Activated T-cell treated with anti-CD3 and anti-CD28 coated beads, Interleukin-2, amount 50 U/mL, for 72 hours (primary cell): Measurements from ENCODE around the gene ZFYVE21. TPM values are rescaled to one million over a fixed set of nuclear protein-coding genes. Genes with fewer than 3 reads are reported as not detected.

Source experiments
- ATAC-seq, 2 donors: fragments of 150-1000 bp; cut with Tn5 transposase; replicated peaks in 1 of 2; 2 replicates each; pipeline ENCODE4 v1.10.0; 2021; ENCODE audit warnings: moderate library complexity in 2 of 2, mild to moderate bottlenecking in 1 of 2
- DNase-seq, 2 donors: peaks; one replicate each; pipeline ENCODE4 v3.0.0; 2021 to 2022; ENCODE audit warnings: mixed read lengths in 1 of 2
- H3K27ac Mint-ChIP-seq: one replicate; pipeline ENCODE4 v1.8.0; 2022; ENCODE audit warnings: mild to moderate bottlenecking, moderate library complexity, mixed read lengths
- H3K27me3 Mint-ChIP-seq: one replicate; pipeline ENCODE4 v1.8.0; 2022; ENCODE audit warnings: low read depth, mixed read lengths
- H3K36me3 Mint-ChIP-seq, 2 donors: one replicate each; pipeline ENCODE4 v1.8.0; 2022; ENCODE audit warnings: mixed read lengths in 2 of 2, mild to moderate bottlenecking in 1 of 2; ENCODE audit not compliant: insufficient read depth in 2 of 2
- H3K4me1 Mint-ChIP-seq: one replicate; pipeline ENCODE4 v1.8.0; 2022; ENCODE audit warnings: low read depth, mixed read lengths
- H3K4me3 Mint-ChIP-seq, 2 donors: one replicate each; pipeline ENCODE4 v1.8.0; 2022; ENCODE audit warnings: mild to moderate bottlenecking in 2 of 2, mixed read lengths in 2 of 2, moderate library complexity in 2 of 2
- H3K9me3 Mint-ChIP-seq, 2 donors: one replicate each; pipeline ENCODE4 v1.8.0; 2022; ENCODE audit warnings: mixed read lengths in 2 of 2
- total RNA-seq, 2 donors: library from RNA; stranded (reverse); gene quantifications; one replicate each; pipeline ENCODE4 v1.2.3, GENCODE V29; 2022

The ZFYVE21 gene
- total RNA-seq, 2 donors from 2014 or later = 11.6 to 15.7 TPM

DNA sequence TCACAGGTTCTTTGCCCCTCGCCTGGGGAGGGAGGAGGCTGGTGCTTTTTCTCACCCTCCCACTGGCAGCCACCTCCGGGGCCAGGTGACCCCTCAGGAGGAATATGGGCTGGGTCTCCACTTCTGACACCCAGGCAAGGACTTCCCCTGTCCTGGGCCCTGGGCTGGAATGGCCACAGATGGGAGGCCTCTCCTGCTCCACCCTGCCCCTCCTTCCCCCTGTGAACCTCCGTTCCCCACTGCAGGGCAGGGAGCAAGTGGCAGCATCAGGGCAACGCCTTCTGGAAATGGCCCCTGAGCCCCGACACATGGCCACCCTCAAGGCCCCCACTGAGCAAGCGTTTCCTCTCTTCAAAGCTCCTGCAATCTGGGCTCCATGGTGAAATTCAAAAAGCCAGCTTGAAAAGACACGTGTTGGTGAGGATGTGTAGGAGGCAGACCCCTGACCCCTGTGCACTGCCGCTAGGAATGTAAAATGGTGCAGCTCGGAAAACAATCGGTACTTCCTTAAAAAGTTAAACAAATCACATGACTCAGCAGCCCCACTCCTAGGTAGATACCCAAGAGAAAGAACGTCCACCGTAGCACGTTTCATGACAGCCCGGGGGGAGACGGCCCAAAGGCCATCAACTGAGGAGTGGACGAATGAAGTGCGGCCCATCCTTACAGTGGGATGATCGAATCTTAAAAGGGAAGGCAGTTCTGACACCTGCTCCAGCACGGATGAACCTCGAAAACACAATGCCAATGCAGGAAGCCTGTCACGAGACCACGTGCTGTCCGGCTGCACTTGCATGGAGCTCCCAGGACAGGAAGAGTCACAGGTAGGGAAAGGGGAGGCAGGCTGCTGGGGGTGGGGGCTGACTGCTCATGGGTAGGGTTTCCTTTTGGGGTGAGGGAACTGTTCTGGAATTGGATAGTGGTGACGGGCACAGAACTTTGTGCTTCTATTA, 11.9 kb upstream of the ZFYVE21 start:
- Mint-ChIP-seq H3K4me1 (peaks cover 6% of the 10 kb centered on the region), H3K27ac (no peak overlapping the region)

DNA sequence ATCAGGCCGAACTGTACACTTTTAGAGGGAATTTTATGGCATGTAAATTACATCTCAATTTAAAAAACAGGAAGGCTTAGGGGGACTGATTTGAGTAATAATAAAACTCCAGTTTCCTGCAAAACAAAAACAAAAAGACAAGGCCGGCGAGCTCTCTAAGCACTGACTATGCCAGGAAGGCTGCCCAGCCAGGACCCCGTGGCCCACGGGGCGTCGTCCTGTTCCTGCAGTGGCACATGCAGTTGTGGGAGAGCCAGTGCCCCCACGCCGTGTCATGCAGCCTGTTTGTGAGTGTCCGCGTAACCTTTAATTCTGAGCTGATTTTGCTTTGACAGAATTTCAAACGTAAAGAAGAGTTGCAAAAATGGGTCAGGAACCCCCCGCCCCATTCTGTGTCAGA, 10.9 kb upstream of the ZFYVE21 start:
- Mint-ChIP-seq H3K4me1 (peaks cover 6% of the 10 kb centered on the region), H3K4me3 (no peak overlapping the region)

More for the DNA sequence above, 11.9 kb upstream of the ZFYVE21 start:
- peaks cover 0 to 6% of the 10 kb centered on the region in 2 donors for H3K36me3 Mint-ChIP-seq
- DNase-seq (no peak), ATAC-seq (no peak)
- no peaks in the 10 kb centered on the region for H3K27me3 Mint-ChIP-seq
- no peak overlapping the region for H3K4me3 Mint-ChIP-seq
- no peaks in the 10 kb centered on the region for H3K9me3 Mint-ChIP-seq

DNA sequence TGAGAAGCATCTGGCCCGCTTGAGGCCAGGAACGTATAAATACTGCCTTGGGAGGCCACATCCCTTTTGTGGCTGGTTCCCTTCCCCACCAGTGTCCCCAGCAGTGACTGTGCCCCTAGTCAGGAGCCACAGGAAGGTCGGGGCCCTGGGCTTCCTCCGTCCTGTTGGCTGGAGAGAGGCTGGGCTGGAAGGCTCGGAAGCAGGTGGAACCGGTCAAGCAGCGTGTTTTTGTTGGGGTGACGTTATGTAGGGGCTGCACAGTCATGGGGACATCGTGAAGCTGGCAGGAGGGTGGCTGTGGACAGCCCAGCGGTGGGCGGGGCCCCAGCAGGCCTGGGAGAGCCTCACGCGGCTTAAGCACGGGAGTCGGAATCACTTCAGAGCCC, 10.5 kb upstream of the ZFYVE21 start:
- DNase-seq = no peak
- H3K4me1 Mint-ChIP-seq = peaks cover 6% of the 10 kb centered on the region
- no peak overlapping the region for H3K4me3 Mint-ChIP-seq
- H3K36me3 Mint-ChIP-seq = peaks cover 0 to 7% of the 10 kb centered on the region in 2 donors
- H3K9me3 Mint-ChIP-seq = no peaks in the 10 kb centered on the region
- no peaks in the 10 kb centered on the region for H3K27me3 Mint-ChIP-seq
- no peak overlapping the region for H3K27ac Mint-ChIP-seq
- ATAC-seq = no peak

More for the DNA sequence above, 10.9 kb upstream of the ZFYVE21 start:
- DNase-seq (no peak), ATAC-seq (no peak)
- Mint-ChIP-seq H3K36me3 (peaks cover 0 to 7% of the 10 kb centered on the region in 2 donors), H3K9me3 (no peaks in the 10 kb centered on the region), H3K27ac (peak overlapping the region; percentile 40), H3K27me3 (no peaks in the 10 kb centered on the region)

DNA sequence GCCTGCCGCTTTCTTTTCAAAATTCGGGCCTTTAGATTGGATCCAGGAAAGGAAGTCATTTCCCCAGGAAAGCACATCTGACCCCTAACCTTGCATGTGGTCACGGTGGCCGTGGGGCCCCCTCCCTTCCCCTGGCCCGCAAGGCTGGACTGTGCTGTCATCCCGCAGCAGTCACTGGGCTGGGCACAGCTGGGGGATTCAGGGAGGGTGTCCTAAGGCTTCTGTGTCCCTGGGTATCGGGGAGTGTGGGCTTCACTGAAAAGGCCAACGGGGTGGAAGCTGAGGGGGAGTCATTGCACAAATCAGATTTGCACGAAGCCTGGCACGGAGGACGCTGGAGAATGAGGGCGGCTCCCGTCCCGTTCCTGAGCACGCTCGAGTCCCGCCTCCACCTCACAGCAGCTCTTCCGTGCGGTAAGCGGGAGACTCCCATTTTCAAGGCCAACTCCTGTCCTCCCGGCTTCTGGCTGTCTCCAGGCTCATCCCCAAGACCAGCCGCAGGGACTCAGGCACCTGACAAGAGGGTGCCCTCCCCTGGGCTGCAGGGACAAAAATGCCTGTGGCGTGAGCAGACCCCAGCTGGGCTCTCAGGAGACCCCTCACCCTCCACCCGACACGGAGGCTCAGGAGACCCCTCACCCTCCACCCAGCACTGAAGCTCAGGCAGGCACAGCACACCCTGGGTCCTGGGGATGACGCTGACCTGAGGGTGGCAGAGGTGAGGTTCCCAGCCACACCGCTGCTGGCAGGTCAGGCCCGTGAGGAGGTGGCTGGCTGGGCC, 9.9 kb upstream of the ZFYVE21 start:
- peaks cover 6% of the 10 kb centered on the region for H3K4me1 Mint-ChIP-seq
- peaks cover 0 to 7% of the 10 kb centered on the region in 2 donors for H3K36me3 Mint-ChIP-seq
- no peaks in the 10 kb centered on the region for H3K27me3 Mint-ChIP-seq
- no peaks in the 10 kb centered on the region for H3K9me3 Mint-ChIP-seq
- DNase-seq (no peak), ATAC-seq (no peak)
- no peak overlapping the region for H3K4me3 Mint-ChIP-seq
- no peak overlapping the region for H3K27ac Mint-ChIP-seq

DNA sequence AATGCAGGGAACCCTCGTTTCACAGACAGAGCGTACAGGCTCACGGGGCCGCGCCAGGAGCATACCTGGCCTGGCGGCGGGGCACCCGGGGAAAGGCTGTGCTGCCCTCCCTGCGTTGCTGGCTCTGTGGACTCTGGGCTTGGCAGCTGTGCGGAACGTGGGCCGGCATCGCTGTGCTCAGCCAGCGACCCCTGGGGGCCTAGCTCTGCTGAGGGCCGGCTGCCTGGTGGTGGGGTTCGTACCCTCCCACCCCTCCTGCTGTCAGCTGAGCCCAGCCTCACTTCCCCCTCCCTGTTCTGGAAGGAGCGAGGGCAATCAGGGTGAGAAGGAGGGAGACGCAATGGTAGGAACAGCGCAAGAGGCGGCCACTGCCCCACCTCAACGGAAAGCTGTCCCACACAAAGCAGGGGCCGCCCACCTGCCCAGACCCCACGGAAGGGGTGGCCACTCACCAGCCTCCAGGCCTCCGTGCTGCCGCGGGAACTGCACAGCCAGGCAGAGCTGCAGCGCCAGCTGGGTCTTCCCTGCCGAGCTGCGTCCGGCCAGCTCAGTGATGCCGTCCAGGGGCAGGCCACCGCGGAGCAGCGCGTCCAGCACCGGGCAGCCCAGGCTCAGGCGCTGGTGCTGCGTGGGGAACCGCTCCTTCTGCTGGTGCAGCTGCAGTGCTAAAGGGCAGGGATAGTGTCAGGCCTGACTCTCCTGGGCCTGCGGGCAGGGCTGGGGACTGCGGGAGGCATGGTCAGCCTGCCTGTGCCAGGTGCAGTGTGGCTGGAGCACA, 8.9 kb upstream of the ZFYVE21 start:
- Mint-ChIP-seq H3K27ac (no peak overlapping the region), H3K4me1 (peaks cover 11% of the 10 kb centered on the region), H3K9me3 (no peaks in the 10 kb centered on the region), H3K27me3 (no peaks in the 10 kb centered on the region), H3K36me3 (peaks cover 0 to 7% of the 10 kb centered on the region in 2 donors), H3K4me3 (no peak overlapping the region)
- ATAC-seq (no peak), DNase-seq (no peak)

DNA sequence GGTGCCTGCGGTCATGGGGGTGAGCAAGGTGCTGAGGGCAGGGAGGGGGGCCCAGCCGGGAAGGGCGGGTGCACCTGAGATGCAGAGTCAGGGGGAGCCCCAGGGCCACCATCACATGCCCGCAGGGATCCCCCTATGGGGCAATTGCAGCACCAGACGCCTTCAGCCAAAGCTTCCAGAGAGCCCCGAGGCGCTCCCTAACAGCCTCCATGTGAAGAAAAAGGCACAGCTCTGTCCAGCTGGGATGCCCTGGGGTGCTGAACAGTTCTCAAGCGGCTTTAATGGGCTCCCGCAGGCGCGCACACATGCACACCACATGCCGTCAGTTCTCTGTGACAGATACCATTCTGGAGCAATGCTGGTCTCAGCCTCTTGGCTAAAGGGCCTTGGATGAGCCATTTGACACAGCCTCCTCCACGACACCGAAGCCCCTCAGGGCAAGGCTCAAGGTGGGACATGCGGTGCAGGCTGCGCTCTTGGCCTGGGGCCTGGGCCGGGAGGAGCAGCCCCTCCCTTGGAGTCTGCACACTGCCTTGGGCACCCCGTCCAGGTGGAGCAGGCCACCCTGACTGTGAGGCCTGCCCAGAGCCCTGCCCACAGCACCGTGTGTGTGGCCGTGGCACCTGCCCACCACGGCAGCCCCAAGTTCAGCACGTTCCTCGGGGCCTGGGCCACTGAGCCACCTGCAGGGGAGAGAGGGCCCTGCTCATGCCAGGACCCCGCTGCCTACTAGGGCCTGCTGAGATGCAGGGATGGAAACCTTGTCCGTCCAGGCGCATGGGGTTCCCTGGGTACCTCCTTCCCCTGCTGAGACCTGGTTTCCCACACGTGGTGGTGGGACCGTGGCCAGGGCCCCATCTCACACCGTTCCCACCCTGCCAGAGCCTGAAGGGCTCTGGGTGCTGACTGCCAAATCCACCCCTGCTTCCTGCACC, 8.0 kb upstream of the ZFYVE21 start:
- Mint-ChIP-seq H3K27ac (no peak overlapping the region), H3K9me3 (no peaks in the 10 kb centered on the region), H3K36me3 (peaks cover 0 to 7% of the 10 kb centered on the region in 2 donors), H3K27me3 (no peaks in the 10 kb centered on the region), H3K4me3 (no peak overlapping the region), H3K4me1 (peaks cover 16% of the 10 kb centered on the region)
- ATAC-seq (peak in 1 of 2 donors; percentile 5), DNase-seq (no peak)

DNA sequence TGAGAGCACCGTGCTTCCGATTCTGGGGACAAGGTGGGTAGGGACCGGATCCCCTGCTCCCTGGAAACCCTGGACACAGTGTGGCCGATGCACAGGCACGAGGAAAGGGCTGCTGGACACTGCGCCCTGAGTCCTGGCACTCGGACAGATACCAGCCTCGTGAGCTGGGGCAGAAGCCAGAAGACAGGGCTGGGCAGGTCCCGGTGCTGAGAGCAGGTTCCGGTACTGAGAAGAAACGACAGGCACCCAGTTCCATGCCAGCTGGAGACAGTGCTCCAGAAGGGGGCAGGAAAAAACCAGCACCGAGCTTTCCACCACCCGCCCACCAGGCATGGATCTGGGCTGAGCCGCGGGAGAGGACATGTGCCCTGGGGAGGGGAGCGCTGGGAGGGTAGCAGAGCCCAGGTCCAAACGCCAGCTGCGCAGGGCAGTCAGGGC, 6.8 kb upstream of the ZFYVE21 start:
- H3K4me1 Mint-ChIP-seq = peaks cover 27% of the 10 kb centered on the region
- H3K27me3 Mint-ChIP-seq = no peaks in the 10 kb centered on the region
- DNase-seq (no peak), ATAC-seq (no peak)
- no peak overlapping the region for H3K4me3 Mint-ChIP-seq
- no peaks in the 10 kb centered on the region for H3K9me3 Mint-ChIP-seq
- H3K27ac Mint-ChIP-seq = no peak overlapping the region
- H3K36me3 Mint-ChIP-seq = peaks cover 0 to 11% of the 10 kb centered on the region in 2 donors

DNA sequence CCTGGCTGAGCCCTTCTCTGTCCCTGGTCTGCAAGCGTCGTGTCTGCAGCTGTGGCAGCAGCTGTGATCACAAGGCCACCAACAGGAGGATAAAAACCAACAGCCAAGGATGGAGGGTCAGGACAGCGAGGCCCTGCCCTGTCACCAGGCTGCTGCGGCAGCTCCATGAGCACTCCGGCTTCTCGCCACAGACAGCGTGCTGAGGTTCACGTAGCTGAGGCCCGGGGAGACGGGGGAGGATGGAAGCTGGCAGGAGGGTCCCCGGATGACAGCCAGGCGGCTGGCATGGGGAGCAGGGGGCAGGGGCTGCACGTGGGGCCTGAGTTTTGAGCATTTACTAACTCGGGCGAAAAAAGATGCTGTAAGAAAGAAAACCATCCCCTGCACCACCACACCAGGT, 5.8 kb upstream of the ZFYVE21 start:
- Mint-ChIP-seq H3K27ac (no peak overlapping the region), H3K9me3 (no peaks in the 10 kb centered on the region), H3K36me3 (peaks cover 0 to 9% of the 10 kb centered on the region in 2 donors), H3K4me1 (peaks cover 30% of the 10 kb centered on the region), H3K4me3 (no peak overlapping the region), H3K27me3 (no peaks in the 10 kb centered on the region)
- no peak for DNase-seq
- ATAC-seq = no peak

DNA sequence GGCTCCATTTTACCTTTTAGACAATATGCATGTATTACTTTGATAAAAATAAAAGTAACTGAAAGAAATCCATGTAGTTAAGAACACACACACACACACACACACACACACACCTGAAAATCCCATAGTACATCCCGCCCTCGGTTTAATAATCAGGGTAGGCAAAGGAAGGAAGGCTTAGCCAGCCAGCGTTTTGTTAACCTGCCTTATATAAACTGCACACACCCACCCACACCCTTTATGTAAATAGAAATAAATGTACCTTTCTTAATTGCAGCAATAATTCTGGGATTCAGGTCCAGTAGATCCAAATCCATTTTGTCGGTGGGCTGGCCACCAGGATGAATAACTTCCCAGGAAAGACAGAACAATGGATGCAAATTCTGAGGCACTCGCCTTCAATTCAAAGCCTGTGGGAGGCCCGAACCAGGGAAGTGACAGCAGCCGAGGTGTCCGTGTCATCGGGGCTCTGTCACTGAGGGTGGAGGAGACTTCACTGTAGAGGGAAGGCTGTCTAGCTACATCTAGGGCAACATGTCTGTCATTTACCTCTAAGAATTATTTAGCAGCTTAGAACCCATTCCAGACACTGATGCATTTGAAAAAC, 4.7 kb upstream of the ZFYVE21 start:
- no peaks in the 10 kb centered on the region for H3K27me3 Mint-ChIP-seq
- peaks cover 28% of the 10 kb centered on the region for H3K4me1 Mint-ChIP-seq
- no peaks in the 10 kb centered on the region for H3K9me3 Mint-ChIP-seq
- DNase-seq (no peak), ATAC-seq (no peak)
- H3K27ac Mint-ChIP-seq = peak overlapping the region; percentile 60
- peaks cover 0 to 9% of the 10 kb centered on the region in 2 donors for H3K36me3 Mint-ChIP-seq
- no peak overlapping the region for H3K4me3 Mint-ChIP-seq

DNA sequence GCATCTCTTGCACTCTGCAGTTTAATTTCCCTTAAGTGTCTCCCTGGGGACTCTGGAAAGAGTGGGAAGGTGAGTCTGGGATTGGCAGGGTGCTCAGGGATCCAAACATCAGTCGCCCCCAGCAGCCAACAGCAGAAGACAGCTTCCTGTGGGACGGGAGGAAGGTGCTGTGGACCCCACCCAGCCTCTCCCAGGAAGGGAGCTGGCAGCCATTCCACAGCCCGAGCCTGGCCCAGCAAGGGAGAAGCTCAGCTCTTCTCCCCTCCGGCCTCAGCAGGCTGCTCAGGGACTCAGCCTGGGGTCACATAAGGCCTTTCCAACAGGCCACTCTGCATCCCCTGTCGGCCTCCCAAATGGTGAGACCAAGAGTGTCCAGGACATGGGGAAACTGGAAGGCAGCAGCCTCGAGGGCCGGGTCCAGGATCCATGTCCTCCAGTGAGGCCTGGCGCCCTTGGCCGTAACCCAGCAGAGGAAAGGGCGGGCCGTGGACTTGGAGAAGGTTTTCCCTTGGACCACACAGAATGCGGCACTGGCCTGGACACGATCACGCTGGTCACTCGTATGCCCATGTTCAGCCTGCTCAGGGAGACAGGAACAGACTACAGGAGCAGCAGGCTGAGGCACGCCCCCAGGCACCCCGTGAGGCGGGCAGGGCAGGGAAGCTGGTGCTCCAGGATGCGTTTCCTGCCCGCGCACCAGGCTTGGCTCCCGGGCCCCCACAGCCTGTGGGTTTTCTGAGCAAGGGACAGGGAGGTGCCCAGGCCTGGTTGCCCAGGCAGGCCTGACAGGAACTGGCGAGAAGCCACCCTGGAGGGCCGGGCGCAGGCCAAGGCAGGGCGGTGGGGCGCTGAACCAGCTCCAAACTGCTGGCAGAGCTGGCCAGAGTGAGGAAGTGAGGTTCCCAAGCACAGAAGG, 3.8 kb upstream of the ZFYVE21 start:
- no peak for DNase-seq
- H3K27ac Mint-ChIP-seq = no peak overlapping the region
- no peaks in the 10 kb centered on the region for H3K27me3 Mint-ChIP-seq
- H3K4me3 Mint-ChIP-seq = no peak overlapping the region
- H3K4me1 Mint-ChIP-seq = peaks cover 28% of the 10 kb centered on the region
- H3K9me3 Mint-ChIP-seq = no peaks in the 10 kb centered on the region
- peaks cover 0 to 9% of the 10 kb centered on the region in 2 donors for H3K36me3 Mint-ChIP-seq
- ATAC-seq = no peak
